Upper lobe of right lung (tissue), 1 donor: Measurements from ENCODE around the gene H3-3A. TPM values are rescaled to one million over a fixed set of nuclear protein-coding genes. Genes with fewer than 3 reads are reported as not detected.
A peak's percentile ranks its signal among the peaks of the same experiment; 100 is the strongest.

Source experiments
- ATAC-seq: fragments of 200-7000 bp; cut with Tn5 transposase; one replicate; pipeline ENCODE4 v1.9.1; 2020; ENCODE audit warnings: mild to moderate bottlenecking, moderate library complexity
- DNase-seq: peaks from one replicate; pipeline ENCODE4 v3.0.0-alpha.2; 2020
- H3K27ac ChIP-seq: fragments of 200-600 bp; one replicate; pipeline ENCODE4 v1.8.0; 2022
- H3K27me3 ChIP-seq: fragments of 200-600 bp; one replicate; pipeline ENCODE4 v1.8.0; 2022; ENCODE audit warnings: mild to moderate bottlenecking
- H3K36me3 ChIP-seq: fragments of 200-600 bp; one replicate; pipeline ENCODE4 v1.8.0; 2022
- H3K4me1 ChIP-seq: fragments of 200-600 bp; one replicate; pipeline ENCODE4 v1.8.0; 2022
- H3K4me3 ChIP-seq: fragments of 200-600 bp; one replicate; pipeline ENCODE4 v1.8.0; 2022; ENCODE audit warnings: mild to moderate bottlenecking
- H3K9me3 ChIP-seq: fragments of 200-600 bp; one replicate; pipeline ENCODE4 v1.8.0; 2022
- CTCF ChIP-seq: fragments of 200-600 bp; IDR thresholded peaks from one replicate; pipeline ENCODE4 v1.8.0; 2022; ENCODE audit warnings: antibody characterized with exemption
- intact Hi-C: fragments of 100-400 bp; cut with DNase I; formaldehyde crosslinking; loops from one replicate; pipeline ENCODE4 v1.11.0; 2022
- total RNA-seq: library from RNA; stranded (reverse); fragmentation: NEBNext Ultra II Directional; extraction: Animal tissue kit (Norgen Biotek cat#: 25700); gene quantifications from one replicate; pipeline ENCODE4 v1.2.1, GENCODE V29; 2021
- donor health status: DM: no; HTN: yes; CAD: no; lungs with severe emphysema.

Gene H3-3A
- total RNA-seq, 1 donor from 2014 or later = 435 TPM

- no peak overlapping the region for H3K27ac ChIP-seq
- peaks cover 18% of the 10 kb centered on the region for H3K36me3 ChIP-seq
- H3K27me3 ChIP-seq = no peaks in the 10 kb centered on the region
- intact Hi-C loops = no loop called here
- ATAC-seq (no peak), DNase-seq (no peak)
- no peak for TF ChIP-seq CTCF
- H3K4me3 ChIP-seq = no peak overlapping the region
- H3K9me3 ChIP-seq = no peaks in the 10 kb centered on the region
- H3K4me1 ChIP-seq = peaks cover 7% of the 10 kb centered on the region
These were observed 15.9 kb downstream of the H3-3A start for GRCh38 chr1:226078374-226078773.

- no peak for TF ChIP-seq CTCF
- no peak for ATAC-seq
- intact Hi-C loops = no loop called here
These were observed 20.0 kb downstream of the H3-3A start for GRCh38 chr1:226082587-226082917.

GRCh38 chr1:226082959-226083301 is 20.4 kb downstream of the H3-3A start:
- Histone ChIP-seq H3K36me3 (no peaks in the 10 kb centered on the region), H3K4me3 (peak overlapping the region; percentile 88), H3K27ac (peak overlapping the region; percentile 65), H3K27me3 (no peaks in the 10 kb centered on the region), H3K9me3 (no peaks in the 10 kb centered on the region), H3K4me1 (peaks cover 7% of the 10 kb centered on the region)
- ATAC-seq (peak; percentile 84), DNase-seq (peak; percentile 86)
- intact Hi-C loops = no loop called here
- no peak for TF ChIP-seq CTCF

More at GRCh38 chr1:226082587-226082917, 20.0 kb downstream of the H3-3A start:
- Histone ChIP-seq H3K4me3 (peak overlapping the region; percentile 88), H3K27me3 (no peaks in the 10 kb centered on the region), H3K4me1 (peaks cover 7% of the 10 kb centered on the region), H3K9me3 (no peaks in the 10 kb centered on the region), H3K36me3 (no peaks in the 10 kb centered on the region), H3K27ac (peak overlapping the region; percentile 65)
- no peak for DNase-seq

- Histone ChIP-seq H3K36me3 (no peaks in the 10 kb centered on the region), H3K27me3 (no peaks in the 10 kb centered on the region), H3K27ac (peak overlapping the region; percentile 65), H3K9me3 (no peaks in the 10 kb centered on the region), H3K4me1 (peaks cover 7% of the 10 kb centered on the region), H3K4me3 (peak overlapping the region; percentile 88)
- no peak for TF ChIP-seq CTCF
- intact Hi-C loops = no loop called here
- DNase-seq (peak; percentile 95), ATAC-seq (peak; percentile 98)
These were observed 21.0 kb downstream of the H3-3A start for GRCh38 chr1:226083302-226084101.

DNA sequence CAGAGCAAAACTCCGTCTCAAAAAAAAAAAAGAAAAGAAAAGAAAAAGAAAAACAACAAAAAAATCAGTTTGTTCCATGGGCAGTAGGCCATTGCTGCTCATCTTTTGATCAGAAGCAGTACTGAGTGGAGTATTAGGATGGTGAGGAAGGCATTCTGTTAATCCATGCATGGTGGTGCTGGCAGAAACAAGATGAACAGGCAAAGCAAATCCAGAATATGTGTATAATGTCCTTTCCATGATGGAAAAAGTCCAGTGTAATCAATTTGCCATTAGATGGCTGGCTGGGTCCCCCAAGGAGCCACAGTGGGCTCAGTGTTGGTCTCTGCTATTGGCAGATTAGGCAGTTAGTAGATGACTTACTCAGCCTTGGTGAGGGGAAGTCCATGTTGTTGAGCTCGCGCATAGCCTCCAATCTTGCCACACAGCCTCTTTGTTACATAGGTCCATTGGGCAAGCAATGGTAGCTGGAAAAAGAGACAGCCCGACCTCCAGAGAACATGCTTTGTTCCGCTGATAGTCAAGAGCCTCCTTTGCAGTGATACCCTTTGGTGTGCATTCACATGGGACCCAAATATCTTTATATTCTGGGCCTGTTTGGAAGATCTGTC is 23.3 kb downstream of the H3-3A start:
- TF ChIP-seq CTCF = no peak
- Histone ChIP-seq H3K4me3 (no peak overlapping the region), H3K27me3 (no peaks in the 10 kb centered on the region), H3K9me3 (no peaks in the 10 kb centered on the region), H3K4me1 (peaks cover 7% of the 10 kb centered on the region), H3K36me3 (no peaks in the 10 kb centered on the region), H3K27ac (no peak overlapping the region)
- ATAC-seq (no peak), DNase-seq (peak; percentile 17)
- intact Hi-C loops = no loop called here
